IMR-90 (cell line): ENCODE data around the gene SPAG7. TPM values are rescaled to one million over a fixed set of nuclear protein-coding genes. Genes with fewer than 3 reads are reported as not detected.
A peak's percentile ranks its signal among the peaks of the same experiment; 100 is the strongest.

Experiments
- ATAC-seq: fragments of 200-7000 bp; cut with Tn5 transposase; 2 replicates; pipeline ENCODE4 v1.9.1; 2020; ENCODE audit warnings: low read depth, mild to moderate bottlenecking, moderate library complexity
- BruUV-seq: library from RNA; stranded (reverse); fragments of 400-500 nt; replicated peaks from 2 replicates; lab custom pipeline; 2021; lab: Mats Ljungman, UMichigan
- CTCF ChIA-PET: fragments of 300-600 bp; formaldehyde crosslinking; extraction: SDS; loops from one replicate; lab custom pipeline; 2021; ENCODE audit warnings: antibody characterized with exemption; lab: Yijun Ruan, JAX
- POLR2A ChIA-PET: fragments of 300-600 bp; sonication (Branson Sonifier 250); formaldehyde crosslinking; loops from one replicate; lab custom pipeline; 2022; ENCODE audit warnings: antibody characterized with exemption; ENCODE audit not compliant: unreplicated experiment; lab: Charles Lee
- DNase-seq: peaks from one replicate; pipeline ENCODE4 v3.0.0; 2013
- H2AFZ ChIP-seq: replicated peaks from 2 replicates; pipeline ENCODE3; 2013; ENCODE audit warnings: low read length, mild to moderate bottlenecking; ENCODE audit not compliant: poor library complexity
- H2AK5ac ChIP-seq: 2 replicates; pipeline ENCODE4 v1.6.1; 2013; ENCODE audit warnings: low read depth, low read length, inconsistent platforms
- H2AK9ac ChIP-seq: replicated peaks from 2 replicates; pipeline ENCODE3; 2013; ENCODE audit warnings: mild to moderate bottlenecking, low read depth, low read length, moderate library complexity; ENCODE audit not compliant: poor library complexity
- H2BK120ac ChIP-seq: 2 replicates; pipeline ENCODE4 v1.6.1; 2013; ENCODE audit warnings: low read depth, low read length, inconsistent platforms
- H2BK15ac ChIP-seq: 3 replicates; pipeline ENCODE4 v1.6.1; 2013; ENCODE audit warnings: low read depth, low read length, inconsistent platforms
- H2BK20ac ChIP-seq: 2 replicates; pipeline ENCODE4 v1.6.1; 2013; ENCODE audit warnings: low read depth, mild to moderate bottlenecking, inconsistent platforms, low read length, moderate library complexity
- H2BK5ac ChIP-seq: 2 replicates; pipeline ENCODE4 v1.6.1; 2013; ENCODE audit warnings: mild to moderate bottlenecking, low read depth, low read length, inconsistent platforms; ENCODE audit not compliant: poor library complexity, severe bottlenecking
- H3K14ac ChIP-seq: replicated peaks from 2 replicates; pipeline ENCODE4 v1.6.1; 2013; ENCODE audit warnings: low read depth, low read length, inconsistent platforms
- H3K18ac ChIP-seq: 2 replicates; pipeline ENCODE4 v1.6.1; 2013; ENCODE audit warnings: low read depth, low read length, control low read depth
- H3K23ac ChIP-seq: 2 replicates; pipeline ENCODE4 v1.6.1; 2013; ENCODE audit warnings: low read depth, low read length, inconsistent platforms
- H3K27ac ChIP-seq: 2 replicates; pipeline ENCODE4 v1.5.1; 2013; ENCODE audit warnings: mild to moderate bottlenecking, control low read depth, low read length; ENCODE audit not compliant: insufficient read depth
- H3K27me3 ChIP-seq: 2 replicates; pipeline ENCODE4 v1.6.1; 2013; ENCODE audit warnings: low read length; ENCODE audit not compliant: control insufficient read depth, insufficient read depth
- H3K36me3 ChIP-seq: 2 replicates; pipeline ENCODE4 v1.6.1; 2013; ENCODE audit warnings: low read length, mixed read lengths; ENCODE audit not compliant: control insufficient read depth, insufficient read depth
- H3K4ac ChIP-seq: 2 replicates; pipeline ENCODE4 v1.6.1; 2013; ENCODE audit warnings: low read depth, low read length, inconsistent platforms
- H3K4me1 ChIP-seq: 2 replicates; pipeline ENCODE4 v1.6.1; 2013; ENCODE audit warnings: low read length, mixed read lengths; ENCODE audit not compliant: control insufficient read depth, insufficient read depth
- H3K4me2 ChIP-seq: 2 replicates; pipeline ENCODE4 v1.6.1; 2013; ENCODE audit warnings: low read depth, mild to moderate bottlenecking, control low read depth, low read length, moderate library complexity
- H3K4me3 ChIP-seq: 2 replicates; pipeline ENCODE4 v1.5.1; 2013; ENCODE audit warnings: low read depth, mild to moderate bottlenecking, control low read depth, low read length, moderate library complexity; ENCODE audit not compliant: insufficient read depth
- H3K56ac ChIP-seq: 2 replicates; pipeline ENCODE4 v1.6.1; 2013; ENCODE audit warnings: low read length, inconsistent platforms; ENCODE audit not compliant: insufficient read depth; ENCODE audit errors: extremely low read depth
- H3K79me1 ChIP-seq, 2 experiments: 2 replicates each; pipeline ENCODE4 v1.6.1; 2013; ENCODE audit warnings: low read length in 2 of 2, inconsistent platforms in 1 of 2, low read depth in 1 of 2
- H3K9ac ChIP-seq: 2 replicates; pipeline ENCODE4 v1.6.1; 2013; ENCODE audit warnings: low read depth, low read length, control low read depth
- H3K9me1 ChIP-seq: 2 replicates; pipeline ENCODE4 v1.6.1; 2013; ENCODE audit warnings: low read length, inconsistent platforms; ENCODE audit not compliant: insufficient read depth
- H3K9me3 ChIP-seq: 2 replicates; pipeline ENCODE4 v1.6.1; 2013; ENCODE audit warnings: low read length; ENCODE audit not compliant: control insufficient read depth, insufficient read depth
- H4K20me1 ChIP-seq: 2 replicates; pipeline ENCODE4 v1.6.1; 2013; ENCODE audit warnings: low read length, inconsistent platforms; ENCODE audit not compliant: insufficient read depth
- H4K5ac ChIP-seq: 2 replicates; pipeline ENCODE4 v1.6.1; 2013; ENCODE audit warnings: mild to moderate bottlenecking, low read depth, low read length, control low read depth
- H4K8ac ChIP-seq, 2 experiments: 2 replicates each; pipeline ENCODE4 v1.6.1; 2013; ENCODE audit warnings: low read depth in 2 of 2, low read length in 2 of 2, control low read depth in 1 of 2, inconsistent platforms in 1 of 2
- H4K91ac ChIP-seq: 2 replicates; pipeline ENCODE4 v1.6.1; 2013; ENCODE audit warnings: low read depth, low read length, inconsistent platforms; ENCODE audit not compliant: insufficient read depth
- CEBPB ChIP-seq: IDR thresholded peaks from 2 replicates; pipeline ENCODE4 v1.6.1; 2012; ENCODE audit warnings: low read depth, low read length, improper control_type of control experiment
- MAFK ChIP-seq: IDR thresholded peaks from 2 replicates; pipeline ENCODE4 v1.6.1; 2012; ENCODE audit warnings: low read depth, low read length, improper control_type of control experiment
- POLR2A ChIP-seq: IDR thresholded peaks from 2 replicates; pipeline ENCODE4 v1.6.1; 2012; ENCODE audit warnings: mild to moderate bottlenecking, low read depth, low read length
- RAD21 ChIP-seq: IDR thresholded peaks from 2 replicates; pipeline ENCODE4 v1.6.1; 2012; ENCODE audit warnings: low read length, improper control_type of control experiment
- WGBS, 2 experiments: methylation state at CpG; one replicate each; pipeline versions ENCODE4 v1.1.5 to v1.1.7; 2013; ENCODE audit warnings: missing lambda C conversion rate in 2 of 2; ENCODE audit not compliant: insufficient read length in 1 of 2; ENCODE audit errors: extremely low coverage in 2 of 2; 5-methylcytosine and 5-hydroxymethylcytosine counted together
- dilution Hi-C: fragments of 300-500 bp; cut with HindIII; formaldehyde crosslinking; loops from one replicate; pipeline ENCODE4 v1.14.3; 2018; ENCODE audit warnings: low sequenced_read_pairs; ENCODE audit not compliant: unreplicated experiment
- in situ Hi-C: fragments of 300-500 bp; cut with MboI; formaldehyde crosslinking; loops from 3 replicates; pipeline ENCODE4 v1.14.3; 2019; ENCODE audit warnings: low sequenced_read_pairs, inconsistent platforms, mixed read lengths
- intact Hi-C: fragments of 100-400 bp; cut with micrococcal nuclease; formaldehyde crosslinking; loops from 2 replicates; pipeline ENCODE4 v1.10.0; 2022
- polyA plus RNA-seq, 3 experiments: library from polyadenylated mRNA; depleted of rRNA; stranded (reverse); fragments of >200 nt; gene quantifications; 2 replicates each; pipeline ENCODE4 v1.2.3, GENCODE V29; 2012; ENCODE audit warnings: low replicate concordance in 1 of 3
- total RNA-seq: library from RNA; depleted of rRNA; stranded (reverse); fragments of >200 nt; gene quantifications from 2 replicates; pipeline ENCODE4 v1.2.3, GENCODE V29; 2012
- TF ChIP-seq, protein P1 (sequence below): fragments of 150-350 bp; IDR thresholded peaks from 2 replicates; pipeline ENCODE4 v1.6.1; 2016; ENCODE audit warnings: low read depth, mild to moderate bottlenecking, low read length, moderate library complexity, borderline replicate concordance

SPAG7 gene
- total and polyA plus RNA-seq, 2 of the 4 experiments (the other 2 are of a cell fraction) = 50.2 to 108 TPM

- no peak overlapping the region for H2BK20ac ChIP-seq
- H3K4me2 ChIP-seq = no peak overlapping the region
- in situ Hi-C loops = no loop called here
- no peaks in the 10 kb centered on the region for H3K9me1 ChIP-seq
- 0 out of 2 replicates have a peak, but pooled peaks cover 2% of the 10 kb centered on the region for H3K4me1 ChIP-seq
- H3K27ac ChIP-seq = no peak overlapping the region
- no peak overlapping the region for H3K4ac ChIP-seq
- H4K91ac ChIP-seq = no peak overlapping the region
- ChIA-PET CTCF (interaction anchor here (0.9 to 1.9 kb wide), 3 partner anchors 11 to 106 kb away, joined by 3 to 15 read pairs (median 4); partner anchors contain the start of gene CHRNE), POLR2A (interaction anchor here (0.7 to 1.0 kb wide), 2 partner anchors 11 to 110 kb away, joined by 3 to 6 read pairs; no protein-coding TSS in a partner anchor)
- no peaks in the 10 kb centered on the region for H4K20me1 ChIP-seq
- H3K27me3 ChIP-seq = no peaks in the 10 kb centered on the region
- no peak overlapping the region for H2AK9ac ChIP-seq
- H2BK15ac ChIP-seq = no peak overlapping the region
- no peaks in the 10 kb centered on the region for H3K9me3 ChIP-seq
- no TSS peak for BruUV-seq
- H3K14ac ChIP-seq = no peak overlapping the region
- no peak overlapping the region for H4K5ac ChIP-seq
- no peak overlapping the region for H3K4me3 ChIP-seq
- ATAC-seq = peak; percentile 80
- H3K18ac ChIP-seq = no peak overlapping the region
- no peaks in the 10 kb centered on the region for H3K36me3 ChIP-seq
- TF ChIP-seq, protein P1, sequence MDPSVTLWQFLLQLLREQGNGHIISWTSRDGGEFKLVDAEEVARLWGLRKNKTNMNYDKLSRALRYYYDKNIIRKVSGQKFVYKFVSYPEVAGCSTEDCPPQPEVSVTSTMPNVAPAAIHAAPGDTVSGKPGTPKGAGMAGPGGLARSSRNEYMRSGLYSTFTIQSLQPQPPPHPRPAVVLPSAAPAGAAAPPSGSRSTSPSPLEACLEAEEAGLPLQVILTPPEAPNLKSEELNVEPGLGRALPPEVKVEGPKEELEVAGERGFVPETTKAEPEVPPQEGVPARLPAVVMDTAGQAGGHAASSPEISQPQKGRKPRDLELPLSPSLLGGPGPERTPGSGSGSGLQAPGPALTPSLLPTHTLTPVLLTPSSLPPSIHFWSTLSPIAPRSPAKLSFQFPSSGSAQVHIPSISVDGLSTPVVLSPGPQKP = no peak
- no peak for TF ChIP-seq RAD21
- no peak for TF ChIP-seq POLR2A
- TF ChIP-seq MAFK = no peak
- peak; percentile 84 for TF ChIP-seq CEBPB
- H3K56ac ChIP-seq = no peak overlapping the region
- no peak overlapping the region for H3K9ac ChIP-seq
- peak overlapping the region; percentile 53; the same call in 1 of the 2 replicates for H2AK5ac ChIP-seq
- 40% methylated on average over 1 of the region's 10 CpGs; no CpG with 5 or more reads in 1 of the 2 experiments for WGBS, 2 experiments
- no peak overlapping the region for H4K8ac ChIP-seq
- peak; percentile 38 for DNase-seq
- intact Hi-C loops = no loop called here
- no peak overlapping the region for H2AFZ ChIP-seq
- no peak overlapping the region for H2BK120ac ChIP-seq
- no peak overlapping the region for H3K23ac ChIP-seq
- no peaks in the 10 kb centered on the region for H3K79me1 ChIP-seq
- dilution Hi-C loops = no loop called here
- H2BK5ac ChIP-seq = no peak overlapping the region
These were observed 47.1 kb downstream of the SPAG7 start for GRCh38 chr17:4920351-4921048.
